GM18502 (cell line): Measurements from ENCODE around the gene NEDD9.

Experiments used
- ATAC-seq: cut with Tn5 transposase; IDR thresholded peaks from one replicate; pipeline ENCODE4 v1.9.1; 2021; ENCODE audit warnings: mild to moderate bottlenecking; ENCODE audit not compliant: unreplicated experiment, poor library complexity

Gene NEDD9, protein sequence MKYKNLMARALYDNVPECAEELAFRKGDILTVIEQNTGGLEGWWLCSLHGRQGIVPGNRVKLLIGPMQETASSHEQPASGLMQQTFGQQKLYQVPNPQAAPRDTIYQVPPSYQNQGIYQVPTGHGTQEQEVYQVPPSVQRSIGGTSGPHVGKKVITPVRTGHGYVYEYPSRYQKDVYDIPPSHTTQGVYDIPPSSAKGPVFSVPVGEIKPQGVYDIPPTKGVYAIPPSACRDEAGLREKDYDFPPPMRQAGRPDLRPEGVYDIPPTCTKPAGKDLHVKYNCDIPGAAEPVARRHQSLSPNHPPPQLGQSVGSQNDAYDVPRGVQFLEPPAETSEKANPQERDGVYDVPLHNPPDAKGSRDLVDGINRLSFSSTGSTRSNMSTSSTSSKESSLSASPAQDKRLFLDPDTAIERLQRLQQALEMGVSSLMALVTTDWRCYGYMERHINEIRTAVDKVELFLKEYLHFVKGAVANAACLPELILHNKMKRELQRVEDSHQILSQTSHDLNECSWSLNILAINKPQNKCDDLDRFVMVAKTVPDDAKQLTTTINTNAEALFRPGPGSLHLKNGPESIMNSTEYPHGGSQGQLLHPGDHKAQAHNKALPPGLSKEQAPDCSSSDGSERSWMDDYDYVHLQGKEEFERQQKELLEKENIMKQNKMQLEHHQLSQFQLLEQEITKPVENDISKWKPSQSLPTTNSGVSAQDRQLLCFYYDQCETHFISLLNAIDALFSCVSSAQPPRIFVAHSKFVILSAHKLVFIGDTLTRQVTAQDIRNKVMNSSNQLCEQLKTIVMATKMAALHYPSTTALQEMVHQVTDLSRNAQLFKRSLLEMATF

DNA sequence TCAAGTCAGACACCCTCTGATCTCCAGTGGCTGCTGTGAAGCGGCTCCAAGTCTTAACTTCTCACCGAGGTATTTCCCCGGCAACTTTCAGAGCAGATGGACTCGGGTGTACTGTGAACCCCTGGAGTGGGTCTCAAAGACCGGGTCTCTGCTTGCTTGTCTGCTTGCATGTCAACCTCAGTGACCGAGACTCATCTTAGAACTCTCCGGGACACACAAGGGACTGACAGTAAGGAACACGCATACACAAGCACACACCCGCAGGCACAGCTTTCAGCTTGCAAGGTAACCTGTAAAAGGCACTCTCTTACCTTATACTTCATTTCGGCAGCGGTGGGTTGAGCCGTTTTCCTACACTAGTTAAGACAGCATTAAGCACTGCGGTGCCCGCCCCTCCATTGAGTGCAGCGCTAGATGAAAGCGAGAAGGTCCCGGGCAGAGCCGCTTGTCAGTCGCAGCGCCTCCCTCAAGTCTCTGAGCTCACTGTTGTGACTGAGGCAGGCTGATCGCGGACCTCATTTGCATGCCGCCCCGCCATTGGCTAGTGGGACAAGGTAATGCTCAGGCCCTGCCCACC is at the start of gene NEDD9:
Gene NEDD9 (minus strand): TSS at position 476 of the 577 bp plus-strand sequence. CDS start 153 bp downstream, at position 323.
- ATAC-seq, result peak; percentile 99

DNA sequence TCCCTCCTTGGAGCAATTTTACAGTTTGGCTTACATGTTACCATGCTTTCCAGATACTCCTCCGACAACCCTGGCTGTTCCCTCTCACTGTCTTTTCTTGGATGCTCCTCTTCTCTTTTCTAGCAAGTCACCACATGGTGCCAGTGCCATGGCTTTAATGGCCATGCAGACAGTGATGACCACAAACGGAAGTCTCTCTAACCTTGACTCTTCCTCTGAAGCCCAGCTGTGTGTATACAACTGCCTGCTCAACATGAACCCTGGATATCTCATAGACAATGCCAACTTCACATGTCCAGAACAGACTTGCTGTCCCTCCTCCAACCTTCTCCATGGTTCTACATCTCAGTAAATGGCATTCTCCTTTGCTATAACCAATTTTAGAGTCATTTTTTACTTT is 49.8 kb upstream of the NEDD9 start:
- ATAC-seq, result no peak

DNA sequence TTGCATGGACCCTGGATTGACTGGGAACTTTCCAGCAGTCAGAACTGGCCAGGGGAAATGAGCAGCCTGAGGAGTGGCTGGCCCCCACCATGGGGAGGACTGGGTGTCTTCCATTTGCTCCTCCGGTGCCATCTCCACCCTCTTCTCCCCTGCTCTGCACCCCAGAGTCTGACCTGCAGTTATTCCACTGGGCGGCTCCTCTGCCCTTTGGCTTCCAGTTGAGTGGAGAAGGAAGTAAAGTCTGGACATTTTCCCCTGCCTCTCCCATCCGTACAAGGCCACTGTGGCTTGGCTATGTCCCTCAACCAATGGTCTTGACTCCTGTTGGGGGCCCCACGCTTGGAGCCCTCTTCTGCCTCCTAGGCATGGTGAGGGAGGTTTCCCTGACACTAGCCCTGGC is 47.9 kb upstream of the NEDD9 start:
- ATAC-seq, result no peak

DNA sequence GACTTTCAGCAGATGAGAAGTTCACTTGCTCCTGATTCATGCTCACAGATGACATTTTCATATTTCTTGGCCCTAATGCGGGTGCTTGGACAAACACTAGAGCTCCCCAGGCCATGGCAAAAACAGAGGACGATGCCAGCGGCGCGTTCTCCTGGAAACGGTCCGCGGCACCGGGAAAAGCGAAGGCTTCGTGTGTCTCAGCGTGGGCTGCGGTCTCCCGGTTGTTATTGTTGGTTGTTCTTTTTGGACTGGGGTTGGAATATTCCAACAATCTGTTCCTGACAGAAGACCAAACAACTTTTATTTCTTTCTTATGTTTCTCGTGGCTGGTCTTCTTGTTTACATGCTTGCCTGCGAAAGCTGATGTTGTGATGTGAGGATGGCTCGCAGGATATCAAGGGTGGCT is 46.8 kb upstream of the NEDD9 start:
- no peak for ATAC-seq

DNA sequence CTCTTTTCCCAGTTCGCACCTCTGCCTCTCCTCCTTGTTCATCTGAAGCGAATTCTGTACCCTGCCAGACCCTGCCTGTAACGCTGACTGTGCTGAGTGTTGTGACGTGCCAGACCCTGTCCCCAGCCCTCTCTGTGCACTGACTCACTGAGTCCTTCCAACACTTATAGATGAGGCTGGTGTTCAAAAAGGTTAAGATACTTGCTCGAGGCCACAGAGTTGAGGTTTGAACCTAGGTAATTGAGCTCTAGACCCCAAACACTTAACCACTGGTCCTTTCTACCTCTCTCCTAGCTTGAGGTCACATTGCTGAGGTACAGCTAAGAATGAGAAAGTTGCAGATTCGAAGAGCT is 45.7 kb upstream of the NEDD9 start:
- peak; percentile 41 for ATAC-seq

DNA sequence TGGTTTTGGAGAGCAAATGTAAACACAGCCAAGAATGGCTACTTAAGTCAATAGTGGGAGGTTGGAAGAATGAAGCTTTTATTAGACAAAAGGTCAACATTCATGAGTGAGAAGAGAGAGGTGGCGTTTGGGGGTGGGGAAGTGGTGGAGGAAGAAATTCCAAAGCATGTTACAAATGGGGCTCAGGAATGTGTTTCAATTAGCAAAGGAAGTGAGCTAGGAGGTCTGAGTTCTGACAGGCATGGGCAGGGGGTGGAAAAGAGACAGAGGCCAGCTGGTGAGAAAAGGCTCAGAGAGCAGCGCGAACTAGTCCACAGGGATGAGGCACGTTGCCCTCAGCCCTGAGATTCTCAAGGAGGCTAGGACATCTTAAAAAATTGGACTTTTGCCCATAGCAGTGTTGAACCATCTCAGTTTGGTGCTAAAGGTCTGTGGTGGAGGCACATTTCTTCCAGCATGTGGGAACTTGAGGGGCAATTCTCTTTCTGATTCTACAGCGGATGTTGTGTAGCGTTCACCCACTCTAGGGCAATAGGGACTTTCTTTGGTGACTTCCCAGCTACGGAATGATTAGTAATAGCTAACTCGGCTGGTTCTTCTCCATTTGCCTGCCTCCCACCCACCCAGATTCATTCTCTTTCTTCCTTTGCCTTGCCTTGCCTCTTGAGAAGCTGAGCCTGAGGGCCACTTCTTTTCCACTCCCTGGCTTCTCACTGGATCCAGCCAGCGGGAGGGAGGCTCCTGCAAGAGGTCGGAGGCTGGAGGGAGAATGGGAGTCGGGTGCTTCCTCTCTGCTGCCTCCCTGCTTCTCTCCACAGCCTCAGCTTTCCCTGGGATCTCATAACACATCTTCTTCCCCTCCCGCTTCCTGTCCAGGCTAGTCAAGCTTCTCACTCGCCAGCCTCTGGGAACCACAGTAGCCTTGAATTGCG is 45.1 kb upstream of the NEDD9 start:
- ATAC-seq, result peak; percentile 66

DNA sequence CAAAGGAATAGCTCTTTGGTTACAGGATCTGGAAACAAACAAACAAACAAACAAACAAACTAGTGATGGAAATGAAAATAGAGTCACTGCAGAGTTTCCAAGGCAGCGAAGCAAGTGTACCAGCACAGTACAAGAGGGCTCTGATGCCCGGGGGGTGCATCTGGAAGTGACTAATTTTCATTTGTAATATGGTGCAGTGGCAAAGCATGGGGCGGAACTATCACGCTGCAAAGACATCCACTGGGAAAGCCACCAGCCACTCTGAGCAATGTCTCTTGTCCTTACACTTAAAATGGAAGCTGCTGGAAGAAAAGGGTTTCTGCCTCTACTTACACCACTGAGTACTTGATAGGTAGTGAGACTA is 44.4 kb upstream of the NEDD9 start:
- ATAC-seq, result no peak

DNA sequence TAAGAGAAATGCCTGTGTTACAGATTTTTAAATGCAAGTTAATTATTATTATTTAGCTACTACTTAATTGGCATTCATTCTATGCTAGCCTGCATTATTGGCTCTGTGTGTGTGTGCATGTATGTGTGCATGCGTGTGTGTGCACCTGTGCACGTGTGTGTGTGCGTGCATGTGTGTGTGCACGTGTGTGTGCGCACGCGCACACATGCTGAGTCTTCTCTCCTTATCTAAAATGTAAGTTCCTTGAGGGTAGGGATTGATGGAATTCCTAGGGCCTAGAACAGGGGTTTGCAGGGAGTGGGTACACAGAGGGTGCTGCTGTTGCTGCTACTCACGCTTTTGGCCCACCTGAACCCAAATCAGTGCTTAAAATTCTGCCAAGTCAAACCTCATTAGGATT is 43.8 kb upstream of the NEDD9 start:
- ATAC-seq, result no peak

DNA sequence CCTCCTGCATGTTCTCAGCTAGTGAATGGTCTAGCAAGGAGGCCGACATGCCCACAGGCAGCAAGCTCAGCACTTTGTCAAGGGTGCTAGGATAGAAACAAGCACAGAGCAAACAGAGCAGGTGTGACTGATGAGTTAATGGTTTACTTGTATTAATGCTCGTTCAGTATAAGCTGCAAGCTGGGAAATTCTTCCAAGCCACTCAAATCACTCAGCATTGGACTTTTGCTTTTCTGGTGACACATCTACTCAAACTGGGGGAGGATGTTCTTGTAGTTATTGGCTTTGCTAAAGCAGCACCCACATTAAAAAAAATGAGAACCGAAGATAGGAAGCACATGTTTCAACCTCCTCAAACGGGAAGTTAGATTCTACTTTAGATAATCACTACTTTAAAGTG is 43.1 kb upstream of the NEDD9 start:
- peak; percentile 58 for ATAC-seq

DNA sequence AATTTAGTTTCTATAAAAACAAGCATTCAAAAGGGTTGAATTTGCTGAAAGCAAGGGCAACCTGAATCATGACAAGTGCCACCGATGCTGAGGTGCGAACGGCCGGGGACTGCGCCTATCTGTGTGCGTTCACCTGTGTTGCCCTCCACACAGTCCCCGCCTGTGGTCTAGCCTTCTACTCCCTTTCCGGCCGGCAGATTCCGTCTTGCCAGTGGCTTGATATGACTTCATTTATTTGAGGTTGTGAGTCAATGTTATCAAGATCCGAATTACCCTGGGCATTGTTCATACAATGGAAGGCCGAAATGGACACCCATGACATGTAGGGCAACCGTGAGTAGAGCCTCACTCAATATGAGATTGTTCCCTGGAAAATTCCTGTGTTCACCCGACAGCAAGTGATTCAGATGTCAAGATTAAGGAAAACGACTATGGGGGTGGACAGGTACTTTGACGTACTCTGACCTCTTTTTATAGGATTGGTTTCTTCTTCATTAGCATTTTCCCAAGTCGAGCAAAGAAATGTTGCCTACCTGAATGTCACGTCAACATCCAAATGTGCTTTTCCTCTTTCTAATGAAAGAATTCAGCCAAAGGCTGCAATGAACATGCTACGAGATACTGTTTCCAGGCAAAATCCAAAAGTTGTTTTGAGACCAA is 41.1 kb upstream of the NEDD9 start:
- no peak for ATAC-seq

DNA sequence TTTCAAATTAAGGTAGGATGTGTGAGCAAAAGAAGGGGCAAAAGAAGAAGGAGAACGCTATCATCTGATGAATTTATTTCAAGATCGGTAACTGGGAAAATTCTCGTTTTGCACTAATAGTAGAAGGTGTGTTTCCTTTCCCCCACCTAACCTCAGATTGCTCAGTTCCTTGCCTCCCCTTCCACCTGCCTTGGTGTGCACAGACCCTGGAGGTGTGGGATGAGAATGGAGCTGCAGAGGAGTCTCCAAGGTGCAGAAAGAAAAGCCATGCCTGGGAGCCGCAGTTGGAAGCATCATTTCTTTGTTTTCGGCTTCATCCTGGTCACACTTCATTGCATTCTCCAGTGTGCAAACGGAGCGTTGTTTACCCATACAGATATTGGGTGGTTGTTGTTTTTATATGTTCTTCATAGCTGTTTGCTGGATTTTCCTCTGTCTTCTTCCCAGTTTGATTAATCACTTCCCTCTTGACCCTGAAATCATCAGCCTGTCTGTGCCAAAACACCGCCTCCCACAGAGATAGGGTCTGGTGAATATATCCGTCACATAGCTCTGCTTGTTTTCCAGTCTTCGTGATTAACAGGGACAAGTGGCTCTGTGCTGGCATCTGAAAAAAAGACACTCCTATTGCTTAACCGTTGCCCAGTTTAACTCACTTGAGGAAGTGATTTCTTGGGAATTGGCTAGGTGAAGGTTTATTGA is 40.2 kb upstream of the NEDD9 start:
- ATAC-seq, result no peak

DNA sequence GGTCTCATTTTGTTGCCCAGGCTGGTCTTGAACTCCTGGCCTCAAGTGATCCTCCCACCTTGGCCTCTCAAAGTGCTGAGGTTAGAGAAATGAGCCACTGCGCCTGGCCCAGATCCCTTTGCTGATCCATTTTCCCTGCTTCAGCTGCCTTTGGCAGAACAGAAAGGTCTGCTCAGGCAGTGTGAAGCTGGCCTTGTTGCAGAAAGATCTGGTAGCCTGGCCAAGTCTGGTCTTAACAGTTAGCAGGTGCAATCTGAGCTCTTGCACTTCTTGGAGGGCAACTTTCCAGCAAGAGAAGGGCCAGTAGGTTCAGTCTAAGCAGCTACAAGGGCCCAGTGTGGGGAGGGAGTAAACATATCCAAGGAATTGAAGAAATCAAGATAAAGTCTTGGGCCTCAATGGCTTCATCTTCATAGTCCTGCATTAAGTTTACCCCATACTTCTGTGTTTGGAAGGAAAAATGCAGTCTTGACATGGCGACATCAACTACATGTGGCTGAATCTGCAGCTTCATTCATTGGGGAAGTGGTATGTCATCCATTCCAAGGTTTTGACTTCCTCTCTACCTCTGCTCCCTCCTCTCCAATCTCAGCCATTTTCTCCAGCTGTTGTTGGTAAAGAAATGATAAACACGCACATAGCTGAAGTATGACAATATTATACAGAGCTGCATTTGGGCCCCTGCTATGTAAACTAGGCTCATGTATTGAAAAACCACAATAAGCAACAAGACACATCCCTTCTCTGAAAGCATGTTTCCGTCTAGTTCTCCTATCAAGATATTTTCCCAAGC is 39.0 kb upstream of the NEDD9 start:
- no peak for ATAC-seq

DNA sequence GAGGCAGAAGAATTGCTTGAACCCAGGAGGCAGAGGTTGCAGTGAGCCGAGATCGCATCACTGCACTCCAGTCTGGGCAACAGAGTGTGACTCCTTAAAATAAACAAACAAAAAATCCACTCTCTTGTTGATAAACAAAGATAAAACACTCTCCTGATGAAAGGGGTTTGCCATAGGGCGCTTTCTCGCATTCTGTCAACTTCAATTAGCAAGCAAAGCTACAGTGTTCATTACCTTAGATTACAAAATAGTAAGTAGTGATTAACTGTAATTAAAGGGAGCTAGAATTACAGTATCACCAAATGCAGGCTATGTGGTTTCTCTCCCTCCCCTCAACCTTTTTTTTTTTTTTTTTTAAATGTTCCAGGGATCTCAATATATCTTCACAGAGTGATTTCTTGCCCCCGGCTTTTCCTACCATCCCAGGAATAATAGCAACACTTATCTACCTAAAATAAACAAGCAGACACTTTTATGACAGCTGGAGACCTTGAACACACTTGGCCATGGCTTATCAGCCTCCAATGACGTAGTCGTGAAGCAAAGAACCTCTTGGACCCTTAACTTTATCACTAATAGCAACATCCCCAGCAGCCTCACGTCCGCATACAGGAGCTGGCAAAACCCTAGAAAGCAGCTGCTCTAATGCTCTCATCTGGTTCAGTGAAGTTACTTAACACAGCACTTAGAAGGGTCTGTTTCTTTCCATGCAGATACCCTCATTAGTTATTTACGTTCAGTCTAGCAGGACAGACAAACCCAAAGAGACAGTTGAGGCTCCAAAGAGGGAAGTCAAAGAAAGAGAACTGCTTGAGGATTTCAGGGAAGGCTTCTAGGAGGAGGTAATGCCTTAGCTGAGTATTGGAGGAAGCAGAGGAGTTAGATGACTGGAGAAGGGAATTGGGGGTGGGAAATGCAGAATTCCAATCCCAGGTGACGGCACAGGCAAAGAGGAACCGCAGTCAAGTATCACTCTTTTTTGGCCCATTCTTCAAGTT is 37.9 kb upstream of the NEDD9 start:
- ATAC-seq, result no peak

DNA sequence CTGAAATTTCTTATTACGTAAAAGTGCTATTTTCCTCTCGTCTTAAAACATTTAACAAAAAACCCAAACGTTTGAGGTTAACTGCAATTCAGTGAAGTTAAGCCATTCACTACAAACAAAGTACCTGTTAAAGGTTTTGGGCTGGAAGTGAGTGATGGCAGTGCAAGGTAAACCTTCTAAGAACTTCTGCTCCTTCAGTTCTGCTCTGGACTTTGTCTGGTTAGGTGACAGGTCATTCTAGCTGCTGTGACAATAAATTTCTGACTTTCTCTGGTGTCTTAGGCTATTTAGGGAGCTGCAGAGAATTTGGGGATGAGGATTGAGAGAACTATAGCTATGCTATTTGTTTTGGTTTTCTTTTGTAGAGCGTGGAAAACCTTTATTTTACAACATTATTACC is 36.5 kb upstream of the NEDD9 start:
- ATAC-seq, result no peak

DNA sequence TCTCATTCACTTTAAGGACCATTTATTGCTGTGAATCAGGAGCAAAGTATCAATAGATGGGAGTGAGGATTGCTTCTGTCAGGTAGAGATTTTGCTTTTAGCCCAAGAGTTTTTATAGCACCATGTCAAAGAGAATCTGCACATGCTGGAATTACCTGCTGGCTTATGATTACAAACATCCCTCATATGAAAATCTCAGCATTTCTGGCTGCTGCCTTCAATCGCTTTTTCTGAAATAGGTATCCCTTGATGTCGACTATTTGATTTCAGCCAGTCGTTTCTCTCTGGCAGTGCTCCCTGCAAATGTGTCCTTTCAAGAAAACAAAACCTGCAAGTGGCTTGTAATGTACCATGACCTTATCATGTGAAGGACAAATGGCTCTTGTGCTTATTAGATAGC is 34.5 kb upstream of the NEDD9 start:
- ATAC-seq, result no peak

DNA sequence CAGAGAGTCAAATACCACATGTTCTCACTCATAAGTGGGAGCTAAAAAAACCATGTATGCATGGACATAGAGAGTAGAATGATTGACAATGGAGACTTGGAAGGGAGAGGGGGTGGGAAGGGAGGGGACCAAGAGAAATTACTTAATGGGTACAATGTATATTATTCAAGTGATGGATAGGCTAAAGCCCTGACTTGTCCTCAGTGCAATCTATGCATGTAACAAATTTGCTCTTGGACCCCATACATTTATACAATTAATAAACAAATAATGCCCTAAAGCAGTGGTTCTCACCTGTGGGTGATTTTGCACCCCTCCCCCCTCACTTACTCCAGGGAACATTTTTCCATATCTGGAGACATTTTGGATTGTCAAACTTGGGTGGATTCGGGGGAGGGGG is 33.5 kb upstream of the NEDD9 start:
- ATAC-seq, result no peak

DNA sequence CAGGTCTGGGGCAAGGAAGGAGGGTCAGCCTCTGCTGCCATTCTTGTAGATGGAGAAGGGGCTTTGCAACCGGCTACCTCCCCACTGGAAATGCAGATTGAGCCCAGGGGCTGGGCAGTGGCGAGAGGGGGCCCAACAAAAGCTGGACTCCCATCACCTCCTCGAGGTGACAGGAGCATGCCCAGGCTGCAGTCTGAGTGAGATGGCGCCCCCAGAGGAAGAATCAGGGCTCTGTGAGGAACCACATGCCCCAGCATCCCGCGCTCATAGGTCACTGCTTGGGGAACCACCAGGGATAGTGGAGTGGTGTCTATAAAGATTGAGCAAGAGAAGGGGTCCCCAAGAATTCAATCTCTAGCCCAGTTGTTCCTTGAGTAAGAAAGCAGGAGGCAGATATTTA is 31.6 kb upstream of the NEDD9 start:
- no peak for ATAC-seq
